GM18526 (cell line): ENCODE results near the gene RTN4RL2.

ENCODE experiments used
- POLR2A ChIP-seq: IDR thresholded peaks from 3 replicates; pipeline ENCODE4 v1.6.1; 2011; ENCODE audit not compliant: insufficient read length; ENCODE audit errors: extremely low read depth

The RTN4RL2 gene

DNA sequence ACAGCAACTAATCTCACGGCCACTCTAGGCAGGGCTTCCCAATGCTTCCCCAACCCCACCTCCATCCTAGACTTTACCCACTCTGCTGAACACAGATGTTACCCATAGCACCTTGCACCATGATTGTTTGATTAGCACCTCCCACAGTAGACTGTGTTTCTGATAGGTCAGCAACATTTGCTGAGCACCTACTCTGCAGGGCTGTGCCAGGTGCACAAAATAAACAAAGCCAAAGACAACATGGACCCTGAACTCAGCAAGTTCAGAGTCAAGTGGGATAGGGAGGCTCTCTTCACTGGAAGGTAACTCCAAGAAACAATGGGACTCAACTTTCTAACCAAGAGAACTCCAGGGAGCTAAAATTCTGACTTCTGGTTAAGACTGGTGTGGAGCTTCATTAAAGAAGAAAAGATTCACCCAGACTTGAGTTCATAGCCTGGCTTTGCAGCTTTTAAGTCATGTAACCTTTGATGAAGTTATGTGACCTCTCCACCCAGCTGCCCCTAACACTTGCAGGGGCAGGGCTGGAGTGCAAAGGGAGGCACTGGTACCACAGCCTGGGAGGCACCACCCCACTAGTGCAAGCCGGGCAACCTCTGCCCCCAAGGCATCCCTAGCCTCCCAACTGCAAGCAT is 6.7 kb upstream of the RTN4RL2 start:
- TF ChIP-seq POLR2A: no peak

- TF ChIP-seq POLR2A: no peak
These were observed 3.2 kb upstream of the RTN4RL2 start for GRCh38 chr11:57456960-57457642.

DNA sequence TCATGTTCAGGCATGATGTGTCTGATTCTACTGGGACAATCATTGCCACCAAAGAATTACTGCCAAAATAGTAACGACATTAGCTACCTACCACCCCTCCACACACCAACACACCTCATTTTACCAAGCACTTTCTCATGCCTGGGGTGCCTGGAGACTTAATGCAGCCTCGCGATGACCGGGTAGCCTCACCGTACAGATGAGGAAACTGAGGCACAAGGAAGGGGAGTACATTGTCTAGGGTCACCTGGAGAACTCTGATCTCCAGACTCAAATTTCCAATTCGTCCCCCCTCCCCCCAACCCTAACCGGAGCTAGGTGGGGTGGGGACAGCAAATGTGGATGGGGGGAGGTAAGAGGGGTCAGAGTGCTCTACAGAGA is 2.7 kb upstream of the RTN4RL2 start:
- TF ChIP-seq POLR2A: no peak

DNA sequence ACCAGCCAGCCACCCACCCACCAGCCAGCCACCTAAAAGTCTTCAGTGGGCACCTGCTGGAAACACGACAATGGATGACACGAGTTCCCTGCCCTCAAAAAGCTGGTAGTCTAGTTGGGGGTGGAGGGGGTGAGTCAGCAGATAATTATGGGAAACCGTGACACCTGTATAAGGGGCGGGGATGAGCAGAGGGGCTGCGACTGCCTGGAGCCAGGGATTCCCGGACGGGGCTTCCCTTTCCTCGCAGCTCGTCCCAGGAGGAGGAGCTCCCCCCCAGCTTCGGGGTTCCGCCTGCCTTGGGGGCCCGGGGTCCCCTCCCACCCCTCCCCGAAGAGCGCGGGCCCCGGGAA is 2.3 kb upstream of the RTN4RL2 start:
- TF ChIP-seq POLR2A: no peak

- TF ChIP-seq POLR2A: no peak
These were observed 1.7 kb upstream of the RTN4RL2 start for GRCh38 chr11:57458410-57459163.

DNA sequence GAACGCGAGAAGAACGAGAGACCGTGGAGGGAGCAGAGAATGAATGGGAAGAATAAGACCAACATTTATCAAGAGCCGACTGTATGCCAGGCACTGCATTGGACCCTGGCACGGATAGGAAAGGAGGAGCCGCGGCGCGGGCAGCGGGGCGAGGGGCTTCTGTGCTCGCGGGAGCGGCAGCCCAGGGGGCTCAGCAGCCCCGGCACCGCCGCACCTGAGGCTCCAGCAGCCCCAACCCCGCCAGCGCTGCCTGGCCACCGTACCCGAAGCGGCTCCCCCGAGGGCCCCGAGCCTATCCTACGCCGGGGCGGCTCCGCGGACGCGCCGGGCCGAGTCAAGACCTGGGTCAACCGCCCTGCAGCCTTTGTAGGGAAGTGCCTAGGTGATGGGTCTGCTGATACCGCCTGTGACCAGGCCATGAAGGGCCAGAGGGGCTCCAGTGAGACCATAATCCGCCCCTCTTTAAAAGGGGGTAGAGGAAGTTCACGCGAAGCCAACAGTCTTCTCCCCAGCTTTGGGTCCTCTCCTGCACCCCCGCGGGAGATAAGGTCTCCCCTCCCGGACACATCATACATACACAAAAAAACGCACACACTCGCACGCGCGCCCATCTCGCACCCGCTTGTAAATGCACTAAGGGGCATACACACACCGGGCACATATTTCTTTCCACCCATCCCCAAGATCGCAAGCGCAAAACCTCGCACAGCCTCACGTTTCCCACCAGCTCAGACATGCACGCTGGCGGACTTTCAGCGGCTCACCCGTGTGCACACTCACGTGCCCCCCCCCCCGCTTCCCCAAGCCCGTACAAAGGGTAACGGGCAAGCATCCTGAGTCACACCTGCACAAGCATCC is 935 bp upstream of the RTN4RL2 start:
- no peak for TF ChIP-seq POLR2A

- TF ChIP-seq POLR2A: no peak
These were observed 726 bp downstream of the RTN4RL2 start for GRCh38 chr11:57460758-57461749.

GRCh38 chr11:57461841-57462489 is 1.6 kb downstream of the RTN4RL2 start:
- no peak for TF ChIP-seq POLR2A

DNA sequence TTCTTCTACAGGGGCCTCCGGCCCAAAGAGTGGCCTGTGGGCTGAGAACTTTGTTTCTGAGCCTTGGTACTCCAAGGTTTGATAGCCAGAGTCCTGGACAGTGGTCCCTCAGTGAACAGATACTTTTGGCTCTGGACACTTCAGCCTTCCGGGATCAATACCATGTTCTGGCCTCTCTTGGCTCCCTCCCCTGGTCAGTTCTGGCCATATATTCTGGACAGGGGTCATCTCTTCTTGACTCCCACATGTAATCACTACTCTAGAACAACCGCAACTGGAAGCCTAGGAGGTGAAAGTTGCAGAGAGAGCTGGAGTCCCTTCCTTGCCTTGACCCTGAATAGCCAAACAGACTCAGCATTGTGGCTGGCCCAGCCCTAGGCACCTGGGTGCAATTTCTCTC is 2.3 kb downstream of the RTN4RL2 start:
- TF ChIP-seq POLR2A: no peak

DNA sequence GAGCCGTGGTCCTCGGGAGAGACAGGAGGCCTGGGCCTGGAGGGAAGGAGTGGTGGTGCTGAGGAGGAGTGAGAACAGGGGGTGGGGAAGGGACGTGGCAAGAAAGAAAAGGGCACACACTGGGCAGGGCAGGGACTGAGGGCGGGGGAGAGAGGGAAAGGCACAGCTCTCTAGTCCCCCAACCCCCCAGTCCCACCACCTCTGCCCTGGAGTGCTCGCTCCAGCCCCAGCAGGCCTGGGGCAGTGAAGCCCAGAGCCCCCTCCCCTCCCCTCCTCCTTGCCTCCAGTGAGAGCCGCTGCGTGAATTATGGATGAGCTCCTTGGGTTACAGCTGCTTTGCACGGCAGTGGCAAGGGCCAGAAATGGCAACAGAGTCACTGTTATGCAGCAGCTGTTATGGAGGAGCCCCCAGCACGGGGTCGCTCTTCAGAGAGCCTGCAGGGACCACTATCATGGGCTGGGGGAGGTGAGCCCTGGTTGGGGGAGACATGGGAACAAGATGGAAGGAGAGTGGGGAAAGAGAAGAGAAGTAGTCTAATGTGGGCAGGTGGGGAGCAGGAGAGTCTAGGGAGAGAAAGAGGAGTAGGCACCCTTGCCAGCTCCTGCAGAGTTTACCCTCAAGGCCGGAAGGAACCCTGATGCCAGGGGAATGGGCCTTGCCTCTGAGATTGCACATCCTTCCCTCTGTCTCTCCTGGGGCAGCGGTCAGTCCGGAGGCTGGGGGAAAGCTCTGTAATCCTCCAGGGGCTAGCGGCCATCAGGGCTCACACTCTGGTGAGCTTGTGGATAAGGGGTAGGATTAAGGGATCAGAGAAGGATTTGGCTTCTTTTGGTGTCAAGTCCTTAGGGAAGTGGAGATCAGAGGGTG is 3.6 kb downstream of the RTN4RL2 start:
- no peak for TF ChIP-seq POLR2A

DNA sequence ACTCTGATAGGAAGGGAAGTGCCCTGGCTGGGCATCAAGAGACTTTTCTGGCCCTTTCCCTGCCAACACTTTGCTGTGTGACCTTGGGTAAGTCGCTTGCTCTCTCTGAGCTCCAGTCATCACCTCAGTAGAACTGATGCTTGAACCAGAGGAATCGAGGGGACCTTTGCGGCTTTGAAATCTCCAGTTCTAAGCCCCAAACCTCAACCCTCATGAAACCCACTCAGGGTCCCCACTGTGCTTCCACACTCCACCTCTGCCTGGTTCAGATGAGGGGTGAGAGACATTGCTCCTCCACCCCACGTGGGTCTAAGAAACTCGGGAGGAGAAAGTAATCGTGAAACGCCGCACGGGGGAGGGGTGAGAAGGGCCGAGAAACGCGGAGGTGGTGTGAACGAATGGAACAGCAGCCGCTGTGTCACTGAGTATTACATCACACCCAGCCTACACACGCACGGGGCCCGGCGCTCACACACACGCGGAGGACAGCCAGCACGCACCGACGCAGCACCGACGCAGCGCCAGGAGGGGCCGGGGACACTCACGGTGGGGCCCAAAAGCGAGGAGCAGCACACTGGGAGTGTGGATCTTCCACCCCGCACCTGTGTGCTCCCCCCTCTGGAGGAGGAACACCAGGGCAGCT is 4.3 kb downstream of the RTN4RL2 start:
- TF ChIP-seq POLR2A: no peak

GRCh38 chr11:57466680-57467079 is 6.4 kb downstream of the RTN4RL2 start:
- TF ChIP-seq POLR2A: no peak
